SK-N-SH treated with all-trans-retinoic acid at 6 μM for 48 hours (cell line): Measurements from ENCODE around the gene APOOL.

Experiments used
- ARNTL ChIP-seq: fragments of 450-650 bp; formaldehyde crosslinking; IDR thresholded peaks from 2 replicates; pipeline ENCODE4 v1.5.0; 2020; ENCODE audit warnings: low read depth, mild to moderate bottlenecking, moderate library complexity, borderline replicate concordance
- BACH2 ChIP-seq: fragments of 250-450 bp; sonication (Bioruptor Pico); IDR thresholded peaks from 2 replicates; pipeline ENCODE4 v1.9.0; 2021; ENCODE audit warnings: mild to moderate bottlenecking, borderline replicate concordance
- ISL1 ChIP-seq: fragments of 250-450 bp; sonication (Bioruptor Pico); IDR thresholded peaks from 2 replicates; pipeline ENCODE4 v2.1.2; 2022; ENCODE audit warnings: mild to moderate bottlenecking, moderate library complexity
- OSR1 ChIP-seq: fragments of 250-450 bp; sonication (Bioruptor Pico); IDR thresholded peaks from 2 replicates; pipeline ENCODE4 v1.8.0; 2022; ENCODE audit warnings: moderate library complexity, mild to moderate bottlenecking, inconsistent platforms
- PPARA ChIP-seq: fragments of 250-450 bp; sonication (Bioruptor Pico); IDR thresholded peaks from 2 replicates; pipeline ENCODE4 v1.5.0; 2020; ENCODE audit warnings: mild to moderate bottlenecking, borderline replicate concordance
- RARB ChIP-seq: fragments of 250-450 bp; sonication (Bioruptor Pico); IDR thresholded peaks from 2 replicates; pipeline ENCODE4 v1.8.0; 2021; ENCODE audit warnings: mild to moderate bottlenecking, moderate library complexity
- SNAI2 ChIP-seq: fragments of 250-450 bp; sonication (Bioruptor Pico); IDR thresholded peaks from 2 replicates; pipeline ENCODE4 v1.5.0; 2020; ENCODE audit warnings: mild to moderate bottlenecking, moderate library complexity
- ZFP3 ChIP-seq: fragments of 250-450 bp; sonication (Bioruptor Pico); IDR thresholded peaks from 2 replicates; pipeline ENCODE4 v1.5.0; 2020; ENCODE audit warnings: mild to moderate bottlenecking, moderate library complexity
- ZNF565 ChIP-seq: fragments of 450-650 bp; formaldehyde crosslinking; conservative IDR thresholded peaks from 2 replicates; pipeline ENCODE4 v1.5.0; 2020; ENCODE audit warnings: low read depth, mild to moderate bottlenecking, moderate library complexity
- ZNF8 ChIP-seq: fragments of 450-650 bp; formaldehyde crosslinking; IDR thresholded peaks from 2 replicates; pipeline ENCODE4 v1.5.0; 2020; ENCODE audit warnings: mild to moderate bottlenecking, moderate library complexity
- TF ChIP-seq, protein P1 (sequence below): fragments of 250-450 bp; sonication (Bioruptor Pico); IDR thresholded peaks from 2 replicates; pipeline ENCODE4 v1.5.1; 2021; ENCODE audit warnings: mild to moderate bottlenecking, moderate library complexity
- TF ChIP-seq, protein P2 (sequence below): fragments of 250-450 bp; sonication (Bioruptor Pico); IDR thresholded peaks from 2 replicates; pipeline ENCODE4 v1.5.1; 2020; ENCODE audit warnings: low read depth, mild to moderate bottlenecking, moderate library complexity
- TF ChIP-seq, protein P3 (sequence below): fragments of 250-450 bp; sonication (Bioruptor Pico); IDR thresholded peaks from 2 replicates; pipeline ENCODE4 v1.8.0; 2020; ENCODE audit warnings: mild to moderate bottlenecking, moderate library complexity, borderline replicate concordance
- TF ChIP-seq, protein P4 (sequence below): fragments of 250-450 bp; sonication (Bioruptor Pico); IDR thresholded peaks from 2 replicates; pipeline ENCODE4 v1.5.0; 2020; ENCODE audit warnings: mild to moderate bottlenecking, moderate library complexity

DNA sequence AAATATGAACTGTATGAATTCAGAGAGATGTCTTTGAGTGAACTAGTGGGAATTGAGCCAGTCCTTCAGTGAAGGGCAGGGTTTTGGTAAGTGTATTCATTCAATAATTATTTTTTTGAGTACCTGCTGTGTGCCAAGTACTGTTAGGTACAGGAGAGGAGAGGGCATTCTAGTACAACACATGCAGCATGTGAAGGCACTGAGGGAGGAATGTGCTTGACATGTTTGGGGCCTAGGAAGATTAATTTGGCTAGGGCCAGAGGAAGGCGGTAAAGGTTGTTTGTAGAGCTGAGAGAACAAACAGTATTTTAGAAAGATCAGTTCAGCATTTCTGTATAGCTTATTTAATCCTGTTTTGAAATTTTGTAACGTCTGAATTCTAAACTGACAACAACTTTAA is 27.8 kb downstream of the APOOL start:
- TF ChIP-seq, protein P1, sequence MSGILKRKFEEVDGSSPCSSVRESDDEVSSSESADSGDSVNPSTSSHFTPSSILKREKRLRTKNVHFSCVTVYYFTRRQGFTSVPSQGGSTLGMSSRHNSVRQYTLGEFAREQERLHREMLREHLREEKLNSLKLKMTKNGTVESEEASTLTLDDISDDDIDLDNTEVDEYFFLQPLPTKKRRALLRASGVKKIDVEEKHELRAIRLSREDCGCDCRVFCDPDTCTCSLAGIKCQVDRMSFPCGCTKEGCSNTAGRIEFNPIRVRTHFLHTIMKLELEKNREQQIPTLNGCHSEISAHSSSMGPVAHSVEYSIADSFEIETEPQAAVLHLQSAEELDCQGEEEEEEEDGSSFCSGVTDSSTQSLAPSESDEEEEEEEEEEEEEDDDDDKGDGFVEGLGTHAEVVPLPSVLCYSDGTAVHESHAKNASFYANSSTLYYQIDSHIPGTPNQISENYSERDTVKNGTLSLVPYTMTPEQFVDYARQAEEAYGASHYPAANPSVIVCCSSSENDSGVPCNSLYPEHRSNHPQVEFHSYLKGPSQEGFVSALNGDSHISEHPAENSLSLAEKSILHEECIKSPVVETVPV, result no peak
- TF ChIP-seq ZNF8 (no peak), RARB (CRISPR knock-in tag) (no peak), ZNF565 (CRISPR knock-in tag) (no peak), ZFP3 (CRISPR knock-in tag) (no peak), BACH2 (no peak), SNAI2 (CRISPR knock-in tag) (no peak), ISL1 (CRISPR knock-in tag) (no peak), ARNTL (CRISPR knock-in tag) (no peak), OSR1 (no peak), PPARA (no peak)
- TF ChIP-seq, protein P2, sequence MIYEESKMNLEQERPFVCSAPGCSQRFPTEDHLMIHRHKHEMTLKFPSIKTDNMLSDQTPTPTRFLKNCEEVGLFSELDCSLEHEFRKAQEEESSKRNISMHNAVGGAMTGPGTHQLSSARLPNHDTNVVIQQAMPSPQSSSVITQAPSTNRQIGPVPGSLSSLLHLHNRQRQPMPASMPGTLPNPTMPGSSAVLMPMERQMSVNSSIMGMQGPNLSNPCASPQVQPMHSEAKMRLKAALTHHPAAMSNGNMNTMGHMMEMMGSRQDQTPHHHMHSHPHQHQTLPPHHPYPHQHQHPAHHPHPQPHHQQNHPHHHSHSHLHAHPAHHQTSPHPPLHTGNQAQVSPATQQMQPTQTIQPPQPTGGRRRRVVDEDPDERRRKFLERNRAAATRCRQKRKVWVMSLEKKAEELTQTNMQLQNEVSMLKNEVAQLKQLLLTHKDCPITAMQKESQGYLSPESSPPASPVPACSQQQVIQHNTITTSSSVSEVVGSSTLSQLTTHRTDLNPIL (CRISPR knock-in tag), result no peak
- TF ChIP-seq, protein P3, sequence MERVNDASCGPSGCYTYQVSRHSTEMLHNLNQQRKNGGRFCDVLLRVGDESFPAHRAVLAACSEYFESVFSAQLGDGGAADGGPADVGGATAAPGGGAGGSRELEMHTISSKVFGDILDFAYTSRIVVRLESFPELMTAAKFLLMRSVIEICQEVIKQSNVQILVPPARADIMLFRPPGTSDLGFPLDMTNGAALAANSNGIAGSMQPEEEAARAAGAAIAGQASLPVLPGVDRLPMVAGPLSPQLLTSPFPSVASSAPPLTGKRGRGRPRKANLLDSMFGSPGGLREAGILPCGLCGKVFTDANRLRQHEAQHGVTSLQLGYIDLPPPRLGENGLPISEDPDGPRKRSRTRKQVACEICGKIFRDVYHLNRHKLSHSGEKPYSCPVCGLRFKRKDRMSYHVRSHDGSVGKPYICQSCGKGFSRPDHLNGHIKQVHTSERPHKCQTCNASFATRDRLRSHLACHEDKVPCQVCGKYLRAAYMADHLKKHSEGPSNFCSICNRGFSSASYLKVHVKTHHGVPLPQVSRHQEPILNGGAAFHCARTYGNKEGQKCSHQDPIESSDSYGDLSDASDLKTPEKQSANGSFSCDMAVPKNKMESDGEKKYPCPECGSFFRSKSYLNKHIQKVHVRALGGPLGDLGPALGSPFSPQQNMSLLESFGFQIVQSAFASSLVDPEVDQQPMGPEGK, result no peak
- TF ChIP-seq, protein P4, sequence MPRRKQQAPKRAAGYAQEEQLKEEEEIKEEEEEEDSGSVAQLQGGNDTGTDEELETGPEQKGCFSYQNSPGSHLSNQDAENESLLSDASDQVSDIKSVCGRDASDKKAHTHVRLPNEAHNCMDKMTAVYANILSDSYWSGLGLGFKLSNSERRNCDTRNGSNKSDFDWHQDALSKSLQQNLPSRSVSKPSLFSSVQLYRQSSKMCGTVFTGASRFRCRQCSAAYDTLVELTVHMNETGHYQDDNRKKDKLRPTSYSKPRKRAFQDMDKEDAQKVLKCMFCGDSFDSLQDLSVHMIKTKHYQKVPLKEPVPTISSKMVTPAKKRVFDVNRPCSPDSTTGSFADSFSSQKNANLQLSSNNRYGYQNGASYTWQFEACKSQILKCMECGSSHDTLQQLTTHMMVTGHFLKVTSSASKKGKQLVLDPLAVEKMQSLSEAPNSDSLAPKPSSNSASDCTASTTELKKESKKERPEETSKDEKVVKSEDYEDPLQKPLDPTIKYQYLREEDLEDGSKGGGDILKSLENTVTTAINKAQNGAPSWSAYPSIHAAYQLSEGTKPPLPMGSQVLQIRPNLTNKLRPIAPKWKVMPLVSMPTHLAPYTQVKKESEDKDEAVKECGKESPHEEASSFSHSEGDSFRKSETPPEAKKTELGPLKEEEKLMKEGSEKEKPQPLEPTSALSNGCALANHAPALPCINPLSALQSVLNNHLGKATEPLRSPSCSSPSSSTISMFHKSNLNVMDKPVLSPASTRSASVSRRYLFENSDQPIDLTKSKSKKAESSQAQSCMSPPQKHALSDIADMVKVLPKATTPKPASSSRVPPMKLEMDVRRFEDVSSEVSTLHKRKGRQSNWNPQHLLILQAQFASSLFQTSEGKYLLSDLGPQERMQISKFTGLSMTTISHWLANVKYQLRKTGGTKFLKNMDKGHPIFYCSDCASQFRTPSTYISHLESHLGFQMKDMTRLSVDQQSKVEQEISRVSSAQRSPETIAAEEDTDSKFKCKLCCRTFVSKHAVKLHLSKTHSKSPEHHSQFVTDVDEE, result no peak
